HG02870 (cell line): ENCODE measurements around the gene VWA3B.

Experiments
- ATAC-seq: cut with Tn5 transposase; IDR thresholded peaks from one replicate; pipeline ENCODE4 v1.9.1; 2021; ENCODE audit warnings: mild to moderate bottlenecking, moderate library complexity; ENCODE audit not compliant: unreplicated experiment

The VWA3B gene

GRCh38 chr2:98329549-98329948 is 242.6 kb downstream of the VWA3B start:
- no peak for ATAC-seq

DNA sequence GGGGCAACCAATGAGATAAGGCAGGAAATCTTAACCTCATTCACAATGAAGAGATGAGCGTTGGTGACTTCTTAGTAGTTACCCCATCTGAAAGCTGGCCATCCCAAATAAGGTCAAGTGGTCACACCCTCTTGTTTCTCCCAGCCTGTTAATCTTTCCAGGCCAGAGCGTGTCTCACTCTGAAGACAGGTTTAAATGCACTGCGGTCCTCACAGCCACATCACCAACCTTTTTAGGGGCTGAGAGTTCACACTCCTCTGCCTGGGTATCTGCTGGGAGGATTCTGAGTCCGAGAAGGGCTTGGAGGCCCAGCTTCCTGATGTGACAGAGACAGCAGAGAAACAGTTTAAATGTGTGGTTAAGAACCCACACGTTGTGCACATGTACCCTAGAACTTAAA is 246.0 kb downstream of the VWA3B start:
- no peak for ATAC-seq

DNA sequence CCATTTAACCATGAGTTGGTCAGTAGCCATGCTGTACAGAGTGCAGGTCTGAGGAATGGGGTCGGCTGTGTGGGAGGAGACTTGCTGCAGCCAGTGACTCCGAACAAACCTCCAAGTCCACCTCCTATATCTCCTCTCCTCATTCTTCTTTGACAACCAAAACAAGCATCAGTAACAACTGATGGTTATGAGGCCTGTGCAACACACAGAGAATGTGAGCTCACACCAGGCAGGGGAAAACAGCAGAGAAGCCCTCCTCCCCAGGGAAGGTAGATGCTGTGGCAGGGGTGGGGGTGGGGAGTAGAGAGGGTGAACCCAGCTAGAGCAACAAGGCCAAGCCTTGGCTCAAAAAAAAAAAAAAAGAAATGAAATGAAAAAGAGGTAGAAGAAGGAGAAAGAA is 247.0 kb downstream of the VWA3B start:
- no peak for ATAC-seq

- ATAC-seq = no peak
Observed at GRCh38 chr2:98334439-98335078, 247.6 kb downstream of the VWA3B start.

DNA sequence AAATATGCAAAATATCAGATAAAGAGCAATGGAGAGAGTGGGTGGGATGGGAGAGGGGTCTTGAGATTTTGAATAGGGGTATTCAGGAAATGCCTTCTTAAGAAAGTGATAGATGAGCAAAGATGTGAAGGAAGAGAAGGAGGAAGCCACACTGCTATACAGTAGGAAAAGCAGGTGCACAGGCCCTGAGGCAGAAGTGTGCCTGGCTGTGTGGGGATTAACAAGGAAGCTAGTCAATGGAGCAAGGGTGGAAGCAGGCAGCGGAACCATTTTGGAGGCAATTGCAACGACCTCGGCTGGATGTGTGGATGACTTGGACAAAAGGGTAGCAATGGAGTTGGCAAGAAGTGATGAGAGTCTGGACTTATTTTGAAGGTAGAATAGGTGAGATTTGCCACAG is 248.3 kb downstream of the VWA3B start:
- ATAC-seq = no peak

GRCh38 chr2:98341241-98341640 is 254.3 kb downstream of the VWA3B start:
- no peak for ATAC-seq

- ATAC-seq = no peak
Observed at GRCh38 chr2:98343285-98343684, 256.3 kb downstream of the VWA3B start.

DNA sequence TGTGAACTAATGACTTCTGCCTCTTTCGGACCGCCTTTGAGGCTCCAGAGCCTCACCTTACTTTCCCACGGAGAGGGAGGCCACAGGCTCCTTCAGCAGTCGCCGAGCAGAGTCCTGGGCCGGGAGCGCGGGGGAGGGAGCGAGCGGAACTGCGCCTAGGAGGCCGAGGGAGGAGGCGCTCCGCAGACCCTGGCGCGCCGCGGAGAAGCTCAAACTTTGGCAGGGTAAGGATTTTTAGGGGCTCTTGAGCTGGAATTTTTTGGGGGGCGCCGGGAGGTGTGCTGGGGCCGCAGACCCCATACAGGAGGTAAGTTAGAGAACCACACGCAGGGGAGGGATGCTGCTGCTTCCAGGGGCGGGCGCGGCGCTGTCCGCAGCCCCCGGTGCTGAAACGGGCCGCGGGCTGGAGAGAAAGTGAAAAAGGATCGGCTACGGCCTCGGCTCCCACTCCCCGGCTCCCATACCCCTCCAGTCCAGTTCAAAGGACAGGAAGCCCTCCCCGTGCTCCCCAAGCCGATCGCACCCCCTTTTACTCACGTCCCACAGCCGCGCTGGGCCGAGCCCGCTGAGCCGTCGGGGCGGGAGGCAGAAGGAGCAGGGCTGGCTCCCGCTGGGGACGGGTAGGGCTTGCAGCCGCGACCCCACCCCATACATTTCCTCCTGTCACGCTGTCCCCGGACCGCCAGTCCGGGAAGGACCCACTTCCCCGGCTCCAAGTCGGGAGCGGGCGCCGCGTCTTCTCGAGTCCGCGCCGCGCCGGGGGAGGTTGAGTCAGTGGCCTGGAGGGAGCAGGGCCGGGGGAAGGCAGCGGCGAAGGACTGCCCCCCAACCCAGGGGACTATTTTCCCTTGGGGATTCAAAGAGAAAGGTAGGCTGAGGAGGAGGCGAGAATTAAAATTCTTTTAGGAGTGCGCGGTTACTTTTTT is 259.6 kb downstream of the VWA3B start, which contains the start of gene CNGA3:
Gene CNGA3 (plus strand): TSS at position 146 of the 926 bp plus-strand sequence. CDS start 23,520 bp downstream, outside the sequence.
- no peak for ATAC-seq

- no peak for ATAC-seq
Observed at GRCh38 chr2:98347298-98348065, 260.5 kb downstream of the VWA3B start.

GRCh38 chr2:98348066-98348561 is 261.1 kb downstream of the VWA3B start:
- ATAC-seq = no peak

- ATAC-seq = no peak
Observed at GRCh38 chr2:98350411-98350810, 263.4 kb downstream of the VWA3B start.

DNA sequence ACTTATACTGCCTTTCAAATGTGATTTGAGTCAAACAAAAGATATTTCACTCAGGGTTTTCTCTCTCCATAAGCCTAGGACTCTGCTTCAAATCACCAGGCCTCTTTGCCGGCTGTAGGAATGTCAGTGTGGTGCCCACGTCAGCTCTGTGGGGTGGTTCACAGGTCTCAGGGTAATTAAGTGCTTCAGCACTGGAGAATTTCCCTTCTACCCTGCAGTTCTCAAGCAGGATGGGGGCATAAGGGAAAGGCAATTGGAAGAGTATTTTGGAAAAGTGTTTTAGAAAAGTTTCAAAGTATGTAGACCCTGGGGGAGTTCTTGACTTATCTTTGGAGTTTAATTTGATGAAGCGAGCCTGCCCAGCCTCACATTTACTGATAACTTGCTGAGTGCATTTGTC is 268.9 kb downstream of the VWA3B start:
- ATAC-seq = no peak

DNA sequence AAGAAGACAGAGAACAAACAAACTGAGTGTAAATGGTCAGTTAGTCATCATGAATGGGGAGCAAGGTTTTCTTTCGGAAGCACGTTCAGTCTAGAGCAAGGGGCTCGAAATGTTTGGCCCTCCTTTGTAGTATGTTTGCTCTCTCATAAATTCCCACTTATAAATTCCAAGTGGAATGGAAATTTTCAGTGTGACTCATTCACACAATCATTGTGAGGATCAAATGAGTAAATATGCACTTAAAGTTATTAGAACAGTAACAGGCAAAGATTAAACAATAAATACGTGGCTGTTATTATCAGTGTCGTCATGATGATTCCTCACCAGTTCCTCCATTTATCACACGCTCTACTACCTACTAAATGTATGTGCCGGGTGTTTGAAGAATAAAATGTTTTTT is 269.8 kb downstream of the VWA3B start:
- no peak for ATAC-seq

DNA sequence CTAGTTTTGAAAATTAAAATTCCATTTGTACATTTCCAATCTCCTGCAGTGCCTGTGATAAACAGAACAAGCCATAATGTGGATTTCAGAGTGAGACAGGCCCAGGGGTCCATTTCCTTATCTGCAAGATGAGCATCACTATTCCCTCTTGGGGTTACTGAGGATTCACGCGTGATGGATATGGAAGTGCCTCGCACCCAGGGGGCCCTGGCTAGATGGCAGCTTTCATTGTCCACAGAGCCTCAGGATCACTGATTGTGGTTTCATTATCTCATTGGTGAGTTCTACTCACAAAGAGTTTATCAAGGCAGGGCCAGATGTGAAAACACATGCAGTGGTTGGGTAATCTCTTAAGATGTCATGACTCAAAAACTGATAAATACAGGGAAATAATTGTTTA is 270.9 kb downstream of the VWA3B start:
- no peak for ATAC-seq

DNA sequence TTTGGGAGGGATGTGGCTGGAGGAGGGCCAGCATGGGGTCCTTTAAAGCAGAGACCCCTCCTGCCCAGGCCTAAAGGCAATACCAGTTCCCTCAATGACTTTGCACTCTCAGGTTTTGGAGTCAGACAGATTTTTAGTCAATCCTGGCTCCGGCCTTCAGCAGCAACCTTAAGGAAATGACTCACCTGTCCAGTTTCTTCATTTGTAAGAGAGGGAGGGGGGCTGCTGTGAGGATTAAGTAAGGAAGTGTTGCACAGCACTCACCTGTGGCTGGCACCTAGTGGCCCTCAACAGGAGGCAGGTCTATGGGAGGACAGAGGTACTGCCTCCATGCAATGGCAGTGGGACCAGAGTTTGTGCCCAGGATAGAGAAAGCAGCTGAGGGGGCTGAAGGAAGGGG is 273.0 kb downstream of the VWA3B start:
- no peak for ATAC-seq
